ENCODE data around the gene MORN1.

Gene MORN1

GRCh38 chr1:2288816-2289536, 102.4 kb downstream of the MORN1 start:
- DNase-seq: no peak

DNA sequence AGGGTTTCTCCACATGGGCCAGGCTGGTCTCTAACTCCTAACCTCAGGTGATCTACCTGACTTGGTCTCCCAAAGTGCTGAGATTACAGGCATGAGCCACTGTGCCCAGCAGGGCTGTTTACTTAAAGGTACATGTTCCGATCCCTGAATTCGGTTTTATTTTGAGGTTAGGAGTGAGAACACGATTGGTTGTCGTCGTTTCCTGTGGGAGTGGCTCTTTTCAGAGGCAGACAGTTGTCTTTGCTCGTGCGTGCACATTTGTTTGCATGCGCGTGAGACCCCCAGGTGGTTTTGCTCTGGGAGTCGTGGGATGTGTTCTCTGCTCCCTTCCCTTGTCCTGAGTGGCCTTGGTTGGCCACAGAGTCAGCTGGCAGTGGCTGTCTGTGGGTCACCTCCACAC, 103.0 kb downstream of the MORN1 start:
- DNase-seq: no peak

DNA sequence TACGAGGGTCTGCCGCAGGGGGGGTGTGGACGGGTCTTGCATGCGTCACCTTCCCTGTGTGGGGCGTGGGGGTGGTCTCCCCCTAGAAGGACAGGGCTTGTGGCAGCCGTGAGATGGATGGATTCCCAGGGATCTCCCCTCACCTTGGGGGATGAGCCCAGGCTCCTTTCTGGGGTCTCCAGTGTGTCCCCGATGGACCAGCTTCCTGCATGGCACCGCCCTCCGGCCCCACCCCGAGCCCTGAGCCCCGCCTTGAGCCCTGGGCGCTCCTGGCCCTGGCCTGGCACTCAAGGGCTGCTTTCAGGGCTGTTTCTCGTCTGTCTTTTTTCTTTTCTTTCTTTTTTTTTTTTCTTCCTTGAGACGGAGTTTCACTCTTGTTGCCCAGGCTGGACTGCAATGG, 103.7 kb downstream of the MORN1 start:
- DNase-seq: no peak

DNA sequence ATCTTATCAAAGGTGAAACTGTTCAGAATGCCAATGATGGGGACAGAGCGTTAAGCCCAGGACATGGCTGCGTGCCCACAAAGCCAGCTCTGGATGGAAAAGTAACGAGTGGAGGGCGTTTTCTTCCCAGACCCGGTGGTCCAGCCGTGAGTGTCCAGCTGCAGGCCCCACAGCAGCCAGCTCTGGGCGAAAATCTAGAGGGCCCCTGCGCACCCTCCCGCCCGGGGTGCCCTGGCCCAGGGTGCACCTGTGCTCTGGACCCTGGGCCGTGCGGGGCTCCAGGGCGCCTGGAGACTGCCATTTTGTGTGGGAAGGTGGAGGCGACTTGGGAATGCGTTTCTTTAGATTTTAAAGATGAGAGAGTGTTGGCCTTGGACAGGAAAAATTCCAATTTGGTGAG, 104.4 kb downstream of the MORN1 start:
- no peak for DNase-seq

GRCh38 chr1:2284932-2285331, 106.4 kb downstream of the MORN1 start:
- DNase-seq: no peak

DNA sequence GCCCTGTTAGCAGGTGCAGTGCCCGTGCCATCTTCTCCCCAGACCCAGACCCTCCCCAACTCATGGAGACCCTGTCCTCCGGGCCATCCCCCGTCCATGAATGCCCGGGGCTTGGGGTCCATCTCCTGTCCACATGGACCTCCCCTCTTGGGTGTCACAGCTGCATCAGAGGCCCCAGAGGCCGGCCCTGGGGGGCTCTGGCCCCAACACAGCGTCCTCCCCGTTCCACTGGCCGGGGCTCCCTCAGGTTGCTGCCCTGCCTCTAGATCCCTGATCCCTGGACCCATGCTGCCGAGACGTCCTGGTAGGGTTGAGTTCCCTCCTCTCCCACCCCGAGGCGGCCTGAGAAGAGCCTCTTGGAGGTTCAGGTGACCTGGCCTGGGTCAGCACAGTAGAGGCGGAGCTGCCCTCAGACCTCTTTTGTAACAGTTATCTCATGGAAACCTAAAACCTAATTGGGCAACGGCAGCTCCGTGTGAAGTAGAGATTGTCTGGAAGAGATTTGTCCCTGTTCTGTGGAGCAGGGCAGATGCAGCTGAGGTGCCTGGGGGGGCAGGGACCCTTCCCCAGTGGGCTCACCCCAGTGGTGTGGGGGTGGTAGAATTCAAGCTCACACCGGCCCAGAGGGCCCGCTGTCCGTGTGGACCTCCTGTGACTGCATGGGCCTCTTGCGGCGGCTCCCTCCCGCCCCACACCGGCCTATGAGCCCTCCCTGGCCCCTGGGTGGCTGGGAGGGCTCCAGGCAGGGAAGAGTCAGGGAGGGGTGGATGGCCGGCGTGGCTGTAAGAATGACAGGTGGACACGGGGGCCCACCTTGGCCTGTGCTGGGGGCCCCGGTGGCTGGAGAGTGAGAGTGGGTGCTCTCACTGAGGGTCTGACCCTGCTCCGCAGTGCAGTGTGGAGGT, 107.1 kb downstream of the MORN1 start:
- DNase-seq: no peak

DNA sequence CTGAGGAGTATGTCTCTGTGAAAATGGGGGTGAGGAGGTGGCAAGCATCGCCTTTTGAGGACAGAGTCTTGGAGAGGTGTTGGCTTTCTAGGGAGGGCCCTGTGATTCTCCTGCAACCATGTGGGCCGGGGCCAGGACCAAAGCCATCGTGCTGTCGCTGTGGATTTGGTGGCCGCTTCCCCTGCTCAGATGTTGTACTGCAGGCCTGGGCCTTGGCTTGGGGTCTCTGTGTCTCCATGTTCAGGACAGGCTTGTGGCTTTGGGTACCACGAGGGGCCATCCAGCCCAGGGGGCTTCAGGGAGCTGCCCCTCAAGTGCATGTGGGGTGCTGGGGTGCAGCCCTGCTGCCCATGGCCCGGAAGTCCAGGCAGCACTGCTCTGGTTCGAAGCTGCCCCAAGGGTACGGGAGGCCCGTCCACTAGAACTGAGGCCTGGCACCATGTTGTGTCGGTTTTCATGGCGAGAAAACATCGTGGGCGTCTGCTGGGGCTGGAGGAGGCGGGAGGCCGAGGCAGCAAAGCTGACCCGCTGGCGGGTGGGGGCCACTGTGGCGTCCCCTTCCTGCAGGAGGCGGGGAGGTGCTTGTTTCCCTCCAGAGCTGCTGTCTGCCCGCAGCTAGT, 107.9 kb downstream of the MORN1 start:
- DNase-seq: no peak

- DNase-seq: no peak
Measured at GRCh38 chr1:2282556-2283270, 108.6 kb downstream of the MORN1 start.

DNA sequence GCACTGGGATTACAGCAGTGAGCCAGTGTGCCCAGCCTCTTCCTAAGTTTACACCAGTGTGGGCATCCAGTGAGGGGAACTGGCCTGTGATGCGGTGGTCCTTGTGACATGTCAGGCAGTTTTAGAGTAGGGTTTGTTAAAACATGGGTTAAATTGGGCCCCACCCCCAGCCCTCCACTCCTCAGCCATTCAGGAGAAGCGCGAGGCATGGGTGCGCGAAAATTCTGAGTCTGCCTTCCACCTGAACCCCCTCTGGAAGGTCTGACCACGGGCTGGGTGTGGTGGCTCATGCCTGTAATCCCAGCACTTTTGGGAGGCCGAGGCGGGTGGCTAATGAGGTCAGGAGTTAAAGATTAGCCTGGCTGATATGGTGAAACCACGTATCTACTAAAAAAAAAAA, 111.5 kb downstream of the MORN1 start:
- no peak for DNase-seq

- DNase-seq: peak; percentile 95
Measured at GRCh38 chr1:2279210-2279639, 112.1 kb downstream of the MORN1 start.

GRCh38 chr1:2278591-2279209, 112.7 kb downstream of the MORN1 start:
- DNase-seq: no peak

GRCh38 chr1:2277741-2278488, 113.4 kb downstream of the MORN1 start:
- DNase-seq: no peak

- DNase-seq: no peak
Measured at GRCh38 chr1:2276803-2277580, 114.4 kb downstream of the MORN1 start.

- DNase-seq: no peak
Measured at GRCh38 chr1:2275796-2276536, 115.4 kb downstream of the MORN1 start.

GRCh38 chr1:2274929-2275475, 116.4 kb downstream of the MORN1 start:
- no peak for DNase-seq

DNA sequence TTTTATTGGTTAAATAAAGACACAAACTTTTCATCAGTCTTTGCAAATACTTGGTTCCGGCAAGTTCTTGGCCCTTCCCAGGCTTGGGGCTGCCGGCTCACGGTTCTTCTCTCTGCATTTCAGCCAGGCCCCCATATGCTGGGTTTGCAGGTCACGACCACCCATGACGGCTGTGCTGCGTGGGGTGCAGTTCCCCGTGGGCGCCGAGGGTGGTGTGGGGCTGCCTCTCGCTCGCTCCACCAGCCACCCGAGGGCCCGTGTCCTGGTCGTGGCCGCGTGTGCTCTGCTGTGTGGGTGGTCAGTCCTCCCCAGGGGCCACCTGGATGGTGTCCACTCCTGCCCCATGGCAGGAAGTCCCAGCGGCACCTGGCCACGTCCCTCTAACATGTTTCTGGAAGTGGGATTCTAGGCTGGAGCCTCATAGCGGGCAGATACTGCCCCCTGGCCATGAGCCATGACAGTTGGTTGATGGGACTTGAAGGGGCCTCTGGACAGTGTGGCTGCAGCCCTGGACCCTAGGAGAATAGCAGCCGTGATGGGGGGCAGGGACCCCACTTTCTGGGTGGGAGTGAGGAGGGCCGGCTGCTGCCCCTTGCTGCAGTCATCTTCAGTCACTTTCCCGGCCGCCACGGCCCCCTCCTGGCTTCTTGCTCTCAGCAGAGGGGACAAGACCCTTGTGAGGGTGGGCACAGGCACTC, 117.0 kb downstream of the MORN1 start:
- DNase-seq: no peak

GRCh38 chr1:2273401-2274090, 117.8 kb downstream of the MORN1 start:
- DNase-seq: no peak

DNA sequence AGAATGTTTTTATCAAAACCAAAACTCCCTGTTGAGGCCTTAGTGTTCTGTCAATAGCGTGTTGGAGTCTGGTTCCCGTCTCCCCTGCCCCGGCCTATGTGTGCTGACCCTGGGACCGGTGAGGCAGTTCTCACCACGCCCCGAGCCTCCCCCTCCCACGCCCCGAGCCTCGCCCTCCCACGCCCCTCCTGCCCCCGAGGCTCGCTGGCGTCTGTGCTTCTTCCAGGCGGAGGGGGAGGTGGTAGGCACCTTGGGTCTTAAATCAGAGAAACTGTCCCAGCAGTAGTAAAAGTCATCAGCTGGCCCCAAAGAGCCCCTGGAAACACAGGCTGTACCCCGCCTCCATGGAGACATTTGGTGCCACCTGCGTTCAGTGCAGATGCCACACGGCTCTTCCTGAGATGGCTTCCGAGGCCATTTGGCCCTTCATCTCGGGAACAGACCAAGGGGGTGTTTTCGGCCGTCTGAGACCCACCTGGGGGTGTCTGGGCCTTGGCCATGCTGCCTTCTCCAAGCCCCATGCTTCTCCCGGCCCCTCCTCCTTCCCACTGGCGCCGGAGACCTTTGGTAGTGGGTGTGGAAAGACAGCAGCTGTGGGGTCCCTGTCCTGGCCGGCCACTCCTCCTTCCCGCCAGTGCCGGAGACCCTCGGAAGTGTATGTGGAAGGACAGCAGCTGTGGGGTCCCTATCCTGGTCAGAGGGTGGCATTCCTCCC, 118.5 kb downstream of the MORN1 start:
- no peak for DNase-seq

Data from right forelimb (tissue), 1 donor.